Mucosa of rectum (tissue), 2 donors: Measurements from ENCODE around the gene F8.
"Not testable (repeated sequence)": the region's sequence is repeated elsewhere in the genome, so short reads cannot be mapped to it uniquely, and the experiment has no call there.

Source experiments
- H3K27ac ChIP-seq, 2 donors: one replicate each; pipeline ENCODE4 v1.7.0; 2013; ENCODE audit warnings: inconsistent platforms in 2 of 2, low read depth in 2 of 2, low read length in 2 of 2
- H3K27me3 ChIP-seq, 2 donors: one replicate each; pipeline ENCODE4 v1.7.0; 2013; ENCODE audit warnings: low read length in 2 of 2; ENCODE audit not compliant: control insufficient read depth in 2 of 2, insufficient read depth in 2 of 2
- H3K36me3 ChIP-seq, 2 donors: one replicate each; pipeline ENCODE4 v1.7.0; 2013; ENCODE audit warnings: low read length in 2 of 2; ENCODE audit not compliant: control insufficient read depth in 2 of 2, insufficient read depth in 2 of 2
- H3K4me1 ChIP-seq, 2 donors: one replicate each; pipeline ENCODE4 v1.7.0; 2013; ENCODE audit warnings: low read length in 2 of 2, mild to moderate bottlenecking in 1 of 2; ENCODE audit not compliant: control insufficient read depth in 2 of 2, insufficient read depth in 2 of 2
- H3K4me3 ChIP-seq, 2 donors: one replicate each; pipeline ENCODE4 v1.7.0; 2013; ENCODE audit warnings: low read length in 2 of 2
- H3K9ac ChIP-seq, 2 donors: one replicate each; pipeline ENCODE4 v1.7.0; 2013; ENCODE audit warnings: low read length in 2 of 2, low read depth in 1 of 2, mild to moderate bottlenecking in 1 of 2
- H3K9me3 ChIP-seq, 2 donors: one replicate each; pipeline ENCODE4 v1.7.0; 2013; ENCODE audit warnings: low read length in 2 of 2; ENCODE audit not compliant: control insufficient read depth in 2 of 2
- donor health status: healthy.
- donor health status: Normal muscosa, but diverticular disease.

The F8 gene

GRCh38 chrX:154890990-154891639 is 131.4 kb downstream of the F8 start:
- Histone ChIP-seq H3K27ac (no peak overlapping the region), H3K9ac (no peak overlapping the region), H3K4me1 (no peaks in the 10 kb centered on the region), H3K4me3 (no peak overlapping the region), H3K27me3 (no peaks in the 10 kb centered on the region), H3K36me3 (no peaks in the 10 kb centered on the region), H3K9me3 (no peaks in the 10 kb centered on the region)

GRCh38 chrX:154886789-154887221 is 135.7 kb downstream of the F8 start:
- not testable (repeated sequence) for H3K36me3 ChIP-seq, H3K4me1 ChIP-seq, H3K9me3 ChIP-seq, H3K9ac ChIP-seq, H3K4me3 ChIP-seq, H3K27ac ChIP-seq, H3K27me3 ChIP-seq

GRCh38 chrX:154886069-154886788 is 136.3 kb downstream of the F8 start, which contains the start of gene F8A1:
Gene F8A1, plus strand, starts transcription at chrX:154886355. Its CDS starts 20 bp downstream, at chrX:154886375.
- not testable (repeated sequence) for H3K27ac ChIP-seq, H3K4me3 ChIP-seq, H3K36me3 ChIP-seq, H3K4me1 ChIP-seq, H3K9me3 ChIP-seq, H3K27me3 ChIP-seq, H3K9ac ChIP-seq

- H3K9ac ChIP-seq, H3K4me3 ChIP-seq, H3K27me3 ChIP-seq, H3K36me3 ChIP-seq, H3K4me1 ChIP-seq, H3K9me3 ChIP-seq, H3K27ac ChIP-seq: not testable (repeated sequence)
Measured at GRCh38 chrX:154885549-154885948, 137.0 kb downstream of the F8 start.

- not testable (repeated sequence) for H3K4me3 ChIP-seq, H3K9me3 ChIP-seq, H3K9ac ChIP-seq, H3K27me3 ChIP-seq, H3K4me1 ChIP-seq, H3K36me3 ChIP-seq, H3K27ac ChIP-seq
Measured at GRCh38 chrX:154885057-154885456, 137.5 kb downstream of the F8 start.

- H3K36me3 ChIP-seq, H3K4me3 ChIP-seq, H3K9me3 ChIP-seq, H3K4me1 ChIP-seq, H3K27me3 ChIP-seq, H3K27ac ChIP-seq, H3K9ac ChIP-seq: not testable (repeated sequence)
Measured at GRCh38 chrX:154884069-154884468, 138.5 kb downstream of the F8 start.

GRCh38 chrX:154873329-154873728 is 149.2 kb downstream of the F8 start:
- Histone ChIP-seq H3K4me1 (no peaks in the 10 kb centered on the region), H3K27ac (no peak overlapping the region), H3K9me3 (no peaks in the 10 kb centered on the region), H3K36me3 (no peaks in the 10 kb centered on the region), H3K9ac (no peak overlapping the region), H3K27me3 (no peaks in the 10 kb centered on the region), H3K4me3 (no peak overlapping the region)

GRCh38 chrX:154868522-154868921 is 154.0 kb downstream of the F8 start:
- H3K27me3 ChIP-seq, H3K4me3 ChIP-seq, H3K4me1 ChIP-seq, H3K36me3 ChIP-seq, H3K9me3 ChIP-seq, H3K9ac ChIP-seq, H3K27ac ChIP-seq: not testable (repeated sequence)

- no peak overlapping the region for H3K27ac ChIP-seq
- H3K4me3 ChIP-seq: no peak overlapping the region
- H3K9ac ChIP-seq: no peak overlapping the region
- H3K27me3 ChIP-seq: no peaks in the 10 kb centered on the region
- no peaks in the 10 kb centered on the region for H3K36me3 ChIP-seq
- H3K9me3 ChIP-seq: no peaks in the 10 kb centered on the region
- no peaks in the 10 kb centered on the region for H3K4me1 ChIP-seq
Measured at GRCh38 chrX:154855256-154855655, 167.3 kb downstream of the F8 start.

GRCh38 chrX:154850957-154851611 is 171.4 kb downstream of the F8 start:
- H3K9ac ChIP-seq: no peak overlapping the region
- no peaks in the 10 kb centered on the region for H3K27me3 ChIP-seq
- no peaks in the 10 kb centered on the region for H3K36me3 ChIP-seq
- H3K4me3 ChIP-seq: no peak overlapping the region
- no peaks in the 10 kb centered on the region for H3K4me1 ChIP-seq
- no peak overlapping the region for H3K27ac ChIP-seq
- no peaks in the 10 kb centered on the region for H3K9me3 ChIP-seq
